NCI-H2196 (cell line): Measurements from ENCODE around the gene USP6NL.
"Not testable (repeated sequence)": the region's sequence is repeated elsewhere in the genome, so short reads cannot be mapped to it uniquely, and the experiment has no call there.

Experiments used
- DNase-seq: peaks from one replicate; lab custom pipeline; 2025; ENCODE audit not compliant: unreplicated experiment; lab: John Stamatoyannopoulos, UW

The USP6NL gene

DNA sequence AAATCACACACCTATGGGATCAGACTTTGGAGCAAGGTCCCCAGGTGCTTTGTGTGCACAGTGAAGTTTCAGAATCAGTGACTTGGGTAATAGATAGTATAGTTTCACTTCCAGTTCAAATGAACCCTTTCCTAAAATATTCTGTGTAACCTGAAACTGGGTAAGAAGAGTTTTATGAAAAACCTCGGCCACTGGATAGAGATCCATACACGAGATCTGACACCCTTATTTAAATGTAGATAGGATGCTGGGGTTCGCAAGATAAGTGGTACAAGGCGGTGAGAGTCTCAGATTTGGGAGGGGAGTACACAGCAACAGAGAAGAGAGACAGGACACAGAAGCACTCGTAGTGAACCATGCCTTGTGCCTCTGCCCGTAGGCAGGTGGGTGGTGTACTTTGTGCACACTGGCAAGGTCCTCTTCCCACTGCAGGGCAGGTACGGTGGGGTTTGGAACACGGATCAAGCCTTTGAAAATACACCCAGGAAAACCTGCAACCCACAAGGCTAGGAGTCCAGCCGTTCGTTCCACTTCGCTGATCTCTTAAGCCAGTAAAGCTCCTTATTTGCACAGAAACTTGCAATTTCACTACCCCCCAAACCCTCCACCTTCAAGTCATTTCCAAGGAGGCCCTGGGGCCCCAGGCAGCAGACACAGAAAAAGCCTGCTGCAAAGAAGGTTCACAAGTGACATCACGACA, 162.8 kb downstream of the USP6NL start:
- DNase-seq: no peak

DNA sequence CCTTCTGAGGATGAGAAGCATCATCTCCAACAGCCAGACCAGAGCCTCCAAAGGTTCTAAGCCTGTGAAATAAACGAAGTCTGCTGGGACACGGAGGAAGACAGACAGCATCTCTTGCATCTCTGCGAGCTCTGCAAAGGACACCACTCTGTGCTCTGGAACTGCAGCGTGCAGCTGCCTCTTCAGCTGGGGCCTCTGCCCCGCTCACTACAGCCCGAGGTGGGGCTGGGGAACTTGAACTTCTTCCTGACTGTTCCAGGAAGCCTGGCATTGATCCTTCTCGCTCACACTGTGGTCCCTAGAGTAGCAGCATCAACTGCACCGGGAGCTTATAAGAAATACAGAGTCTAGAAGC, 163.3 kb downstream of the USP6NL start:
- no peak for DNase-seq

DNA sequence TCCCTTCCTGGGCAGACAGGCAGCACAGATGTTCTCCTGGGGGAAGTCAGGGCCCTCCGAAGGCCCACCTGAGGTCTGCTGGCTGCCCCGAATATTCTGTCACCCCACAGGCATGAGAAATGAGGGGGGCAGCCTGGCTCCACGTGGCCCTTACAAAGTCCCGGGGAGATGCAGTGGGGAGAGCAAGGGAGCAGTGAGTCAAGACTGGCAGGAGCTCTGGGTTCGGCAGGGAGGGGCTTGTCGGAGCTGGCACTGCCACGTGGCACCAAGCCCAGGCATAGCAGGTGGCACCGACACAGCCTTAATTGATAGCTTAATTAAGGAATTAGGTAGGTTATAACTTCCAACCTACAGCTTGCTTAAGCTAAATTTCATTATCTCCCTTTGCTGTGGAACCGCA, 163.9 kb downstream of the USP6NL start:
- DNase-seq: no peak

DNA sequence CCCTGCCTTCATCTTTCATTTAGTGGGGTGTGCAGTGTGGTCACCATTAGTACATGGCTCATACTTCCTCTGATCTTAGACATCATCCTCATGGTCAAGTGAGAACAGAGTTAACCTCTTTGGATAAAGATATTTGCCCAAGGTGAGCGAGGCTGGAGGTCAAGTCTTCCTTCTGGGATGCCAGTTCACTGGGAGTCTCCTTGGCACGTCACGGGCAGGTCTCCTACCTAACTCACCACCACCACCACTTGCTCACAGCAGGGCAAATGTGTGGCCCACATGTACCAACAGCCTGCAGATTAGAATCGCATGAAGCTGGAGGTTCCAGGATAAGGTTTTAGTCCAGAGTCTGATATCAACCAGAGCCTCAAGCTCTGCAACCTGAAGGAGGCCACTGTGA, 164.6 kb downstream of the USP6NL start:
- DNase-seq: no peak

DNA sequence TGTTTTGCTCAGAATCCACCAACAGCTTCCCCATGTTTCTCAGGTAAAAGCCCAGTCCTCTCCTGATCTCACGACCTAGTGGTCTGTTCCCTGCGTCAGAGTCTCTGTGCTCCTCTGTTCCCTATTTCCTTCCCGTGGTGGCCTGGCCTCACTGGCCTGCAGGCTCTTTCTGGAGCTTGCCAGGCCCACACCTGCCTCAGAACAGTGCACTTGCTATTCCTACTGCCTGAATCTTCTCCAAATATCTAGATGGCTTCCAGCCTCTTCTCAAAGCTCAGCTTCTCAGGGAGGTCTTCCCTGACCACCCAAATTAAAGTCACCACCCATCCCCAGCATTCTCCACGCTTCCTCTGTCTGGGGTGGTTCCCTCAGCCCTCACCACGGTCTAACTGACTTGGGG, 165.3 kb downstream of the USP6NL start:
- no peak for DNase-seq

DNA sequence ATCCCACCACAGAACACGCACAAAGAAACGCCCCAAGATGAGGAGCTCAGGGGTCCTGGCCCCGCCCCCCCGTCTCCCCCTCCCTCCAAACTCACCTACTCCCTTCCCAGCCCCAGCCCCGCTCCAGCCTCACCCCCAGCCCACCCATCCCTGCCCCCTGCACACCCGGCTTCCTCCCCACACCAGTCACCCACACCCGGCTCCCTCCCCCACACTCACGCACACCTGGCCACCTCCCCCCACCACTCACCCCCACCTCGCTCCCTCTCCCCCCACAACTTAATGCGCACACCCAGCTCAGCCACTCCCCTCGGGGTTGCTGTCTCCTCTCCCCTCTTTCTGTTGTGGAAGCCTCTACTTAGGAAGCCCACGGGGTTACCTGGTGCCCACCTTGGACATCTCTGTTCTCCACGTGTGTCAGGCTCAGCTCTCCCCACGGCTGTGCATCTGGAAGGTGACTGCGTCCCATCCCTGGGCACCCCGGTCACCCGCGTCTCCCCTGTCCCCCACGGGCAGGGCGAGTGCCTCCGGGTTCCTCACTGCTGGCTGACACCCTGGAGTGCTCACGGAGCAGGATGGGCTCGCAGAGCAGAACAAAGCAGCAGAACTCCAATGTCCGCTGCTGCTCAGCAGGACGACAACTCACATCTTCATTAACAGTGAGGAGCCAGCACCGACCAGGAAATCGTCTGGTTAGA, 166.8 kb downstream of the USP6NL start:
- DNase-seq: no peak

DNA sequence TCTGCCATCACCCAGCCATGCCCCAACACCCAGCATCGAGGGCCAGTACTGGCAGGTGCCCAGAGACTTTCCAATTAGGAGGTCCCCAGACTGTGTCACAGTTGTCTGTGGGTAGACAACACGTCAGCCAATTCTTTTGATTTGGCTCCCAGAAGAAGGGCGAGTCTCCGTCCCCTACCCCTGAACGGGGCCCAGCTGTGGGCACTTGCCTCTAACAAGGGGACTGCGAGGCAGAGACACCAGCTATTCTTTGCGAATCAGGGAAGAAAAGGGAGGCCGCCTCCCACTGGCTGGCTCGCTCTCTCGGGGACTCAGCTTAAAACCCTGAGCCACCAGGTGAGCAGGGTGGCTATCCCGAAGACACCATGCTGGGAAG, 167.3 kb downstream of the USP6NL start:
- no peak for DNase-seq

DNA sequence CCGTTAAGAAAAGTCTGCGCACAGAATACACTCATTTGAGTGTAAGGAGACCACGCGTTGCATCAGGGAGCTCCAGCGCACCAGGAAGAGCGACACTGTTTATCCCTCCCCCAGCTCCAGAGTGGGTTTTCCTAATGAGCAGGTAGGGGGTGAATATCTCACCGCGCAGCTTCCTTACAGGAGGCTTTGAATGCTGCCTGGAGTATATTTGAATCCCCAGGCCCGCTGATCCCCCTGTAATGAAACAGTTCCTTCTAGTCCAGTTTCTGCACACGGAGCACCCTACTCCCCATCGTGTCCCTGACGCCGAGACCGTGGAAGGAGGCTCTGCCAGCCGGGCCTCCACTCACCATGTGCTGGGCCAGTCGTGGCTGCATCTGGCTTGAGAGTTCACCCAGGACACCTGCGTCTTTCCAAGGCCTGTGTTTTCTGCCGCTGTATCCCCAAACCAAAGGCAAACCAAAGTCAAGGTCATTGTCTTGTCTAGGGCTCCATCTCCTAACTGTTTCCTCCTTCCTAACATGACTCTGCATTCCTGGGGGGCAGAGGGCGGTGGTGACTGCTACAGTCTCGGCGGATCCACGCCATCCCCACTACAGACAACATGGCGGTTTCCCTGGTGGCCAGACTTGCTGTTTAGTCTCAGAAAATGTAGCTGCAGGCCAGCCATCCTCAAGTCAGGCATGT, 167.8 kb downstream of the USP6NL start:
- no peak for DNase-seq

DNA sequence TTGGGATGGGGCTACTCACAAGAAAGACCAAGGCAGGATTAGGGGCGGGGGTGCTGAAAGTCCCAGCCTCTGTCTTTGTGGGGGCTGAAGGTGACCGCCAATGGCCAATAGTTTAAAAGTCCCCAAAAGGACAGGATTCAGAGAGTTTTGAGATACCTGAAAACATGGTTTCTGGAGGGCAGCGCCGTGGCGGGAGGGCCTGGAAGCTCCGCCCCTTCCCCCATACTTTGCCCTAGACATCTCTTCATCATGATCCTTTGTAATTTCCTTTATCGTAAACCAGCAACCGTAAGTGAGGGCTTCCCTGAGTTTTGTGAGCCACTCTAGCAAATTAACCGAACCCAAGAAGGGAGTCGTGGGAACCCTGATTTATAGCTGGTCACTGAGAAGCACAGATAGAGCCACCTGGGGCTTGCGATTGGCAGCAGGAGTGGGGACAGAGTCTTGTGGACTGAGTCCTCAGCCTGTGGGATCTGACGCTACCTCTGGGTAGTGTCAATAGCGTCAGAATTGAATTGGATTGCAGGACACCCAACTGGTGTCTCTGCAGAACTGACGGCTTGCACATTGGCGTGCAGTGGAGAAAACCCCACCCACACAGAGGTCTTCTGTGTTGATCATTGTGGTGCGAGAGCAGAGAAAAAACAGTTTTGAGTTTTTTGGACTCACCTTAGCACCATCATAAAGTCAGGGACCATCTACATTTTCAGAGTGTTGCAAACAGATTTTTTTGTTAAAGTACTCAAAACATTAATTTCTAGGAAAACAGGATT, 169.3 kb downstream of the USP6NL start:
- DNase-seq: no peak

DNA sequence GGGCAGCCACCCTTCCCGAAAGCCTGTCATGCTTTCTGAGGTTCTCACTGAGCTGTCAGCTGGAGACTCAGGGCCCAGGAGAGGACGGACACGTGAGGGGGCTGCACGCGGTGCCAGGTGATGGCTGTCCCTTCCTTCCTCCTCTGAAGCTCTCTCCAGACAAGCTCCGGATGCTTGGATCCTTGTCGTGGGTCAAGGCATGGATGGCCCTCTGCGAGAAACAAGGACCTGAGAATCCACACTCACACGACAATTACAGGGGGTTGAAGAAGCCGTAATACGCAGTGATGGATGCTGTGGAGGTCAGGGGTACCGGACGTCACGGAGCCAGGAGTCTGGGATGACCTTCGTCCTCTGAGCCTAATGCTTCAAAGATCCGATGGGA, 170.3 kb downstream of the USP6NL start:
- no peak for DNase-seq

DNA sequence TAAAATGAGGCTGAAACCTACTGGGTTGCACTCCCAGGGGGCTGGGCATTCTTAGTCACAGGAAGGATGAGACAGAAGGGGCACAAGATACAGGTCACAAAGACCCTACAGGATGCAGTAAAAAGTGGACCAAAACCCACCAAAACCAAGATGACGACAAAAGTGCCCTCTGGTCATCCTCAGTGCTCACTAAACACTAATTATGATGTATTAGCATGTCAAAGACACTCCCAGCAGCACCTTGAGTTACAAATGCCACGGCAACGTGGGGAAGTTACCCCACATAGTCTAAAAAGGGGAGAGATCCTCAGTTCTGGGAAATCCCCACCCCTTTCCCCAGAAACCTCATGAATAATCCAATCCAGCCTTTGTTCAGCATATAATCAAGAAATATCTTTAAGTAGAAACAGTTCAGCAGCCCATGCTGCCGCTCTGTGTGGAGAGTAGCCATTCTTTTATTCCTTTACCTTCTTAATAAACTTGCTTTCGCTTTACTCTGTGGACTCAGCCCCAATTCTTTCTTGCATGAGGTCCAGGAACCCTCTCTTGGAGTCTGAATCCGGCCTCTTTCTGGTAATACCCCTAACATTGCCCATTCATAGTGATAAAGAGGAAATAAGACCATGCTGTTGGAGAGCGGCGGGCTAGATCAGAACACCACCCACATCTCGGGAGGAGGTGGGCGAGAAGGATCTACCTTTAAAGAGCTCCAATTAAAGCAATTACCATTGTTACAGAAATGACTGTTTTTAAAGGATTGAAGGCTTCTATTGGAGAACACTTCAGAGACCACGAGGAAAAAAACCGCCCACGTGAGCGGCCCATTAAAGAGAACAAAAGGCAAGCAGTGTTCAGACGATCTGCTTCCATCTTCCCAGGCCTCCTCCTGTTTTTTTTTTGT, 170.9 kb downstream of the USP6NL start:
- DNase-seq: no peak

DNA sequence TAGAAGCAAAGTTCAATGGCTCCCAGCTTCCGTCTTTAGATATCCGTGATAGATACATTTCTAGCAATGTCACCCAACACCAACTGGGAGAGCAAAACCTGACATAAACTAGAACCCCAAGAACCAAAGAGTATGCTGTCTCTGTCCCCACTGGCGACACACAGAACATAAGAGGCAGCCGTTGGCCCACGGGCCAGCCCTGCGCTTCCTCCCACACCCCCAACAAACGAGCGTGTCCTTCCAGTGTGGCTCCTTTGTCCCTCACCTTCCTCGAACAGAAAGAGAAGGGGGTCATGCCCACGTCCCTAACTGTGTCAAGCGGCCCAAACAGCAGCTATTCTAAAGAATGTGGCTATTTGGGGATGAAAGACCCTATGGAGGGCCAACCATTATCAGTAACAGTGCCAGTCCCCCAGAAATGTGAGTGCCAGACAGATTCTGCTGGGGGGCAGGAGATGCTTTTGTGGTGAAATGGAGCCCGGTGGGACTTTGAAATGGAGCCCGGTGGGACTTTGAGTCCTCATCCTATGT, 171.9 kb downstream of the USP6NL start:
- no peak for DNase-seq

DNA sequence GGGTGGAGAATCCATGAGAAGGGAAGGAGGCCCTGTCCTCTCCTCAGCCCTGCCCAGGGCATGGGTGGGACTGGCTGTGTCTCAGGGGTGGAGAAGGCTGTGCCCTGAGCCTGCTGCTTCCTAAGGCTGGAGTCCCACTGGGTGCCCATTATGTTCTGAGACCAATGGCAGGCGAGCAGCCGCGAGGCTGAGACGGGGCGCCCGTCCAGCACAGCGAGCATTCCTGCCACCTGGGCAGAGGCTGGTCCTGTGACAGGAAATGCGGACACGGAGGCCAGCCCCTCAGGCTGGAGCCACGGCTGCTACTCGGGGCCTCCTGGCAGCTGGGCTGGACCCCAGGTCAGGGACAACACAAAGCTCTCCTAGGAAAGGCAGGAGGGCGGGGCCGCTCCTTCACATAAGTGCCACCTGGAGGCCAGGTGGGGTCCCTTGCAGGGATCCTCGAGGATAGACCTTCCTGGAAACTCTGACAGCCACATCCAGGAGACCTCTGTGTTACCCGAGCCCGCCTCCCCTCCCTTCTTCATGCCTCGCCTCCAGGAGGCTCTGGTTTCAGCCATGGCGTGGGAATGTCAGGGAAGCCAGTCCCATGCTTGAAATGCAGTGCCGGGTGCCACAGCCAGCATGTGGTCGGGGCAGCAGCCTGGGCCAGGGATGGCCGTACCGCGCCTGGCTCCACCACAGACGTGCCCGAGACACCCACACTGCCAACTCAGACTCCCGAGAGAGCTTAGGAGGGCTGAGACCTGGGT, 173.9 kb downstream of the USP6NL start:
- DNase-seq: no peak

DNA sequence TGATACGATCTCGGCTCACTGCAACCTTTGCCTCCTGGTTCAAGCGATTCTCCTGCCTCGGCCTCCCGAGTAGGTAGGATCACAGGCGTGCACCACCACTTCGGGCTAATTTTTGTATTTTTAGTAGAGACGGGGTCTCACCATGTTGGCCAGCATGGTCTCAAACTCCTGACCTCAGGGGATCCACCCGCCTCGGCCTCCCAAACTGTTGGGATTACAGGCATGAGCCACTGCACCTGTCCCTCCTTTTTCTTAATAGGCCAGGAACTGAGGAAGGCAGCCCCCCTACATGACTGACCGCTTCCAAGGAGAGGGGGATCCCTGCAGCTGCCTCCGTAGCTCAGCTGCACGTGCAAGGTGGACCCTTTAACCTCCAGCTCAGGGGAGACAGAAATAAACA, 175.0 kb downstream of the USP6NL start:
- DNase-seq: not testable (repeated sequence)

DNA sequence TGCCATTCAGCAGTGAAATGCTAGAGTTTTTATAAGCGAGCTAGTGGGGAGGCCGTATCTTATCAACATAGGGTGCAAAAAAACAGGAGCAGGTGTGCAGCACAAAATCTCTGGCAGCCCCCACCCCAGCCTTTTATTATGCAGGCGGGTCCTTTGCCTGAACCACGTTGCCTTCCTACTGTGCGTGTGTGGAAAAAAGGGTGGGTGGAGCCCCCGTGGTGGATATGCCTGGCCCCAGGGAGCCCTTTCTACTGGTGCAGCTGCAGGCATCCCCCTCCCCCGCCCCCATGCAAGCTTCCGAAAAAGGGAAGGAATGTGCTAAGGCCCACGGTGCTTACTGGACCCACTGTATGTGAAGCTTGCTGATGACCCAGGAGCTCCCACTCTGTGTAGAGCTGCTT, 175.9 kb downstream of the USP6NL start:
- no peak for DNase-seq

DNA sequence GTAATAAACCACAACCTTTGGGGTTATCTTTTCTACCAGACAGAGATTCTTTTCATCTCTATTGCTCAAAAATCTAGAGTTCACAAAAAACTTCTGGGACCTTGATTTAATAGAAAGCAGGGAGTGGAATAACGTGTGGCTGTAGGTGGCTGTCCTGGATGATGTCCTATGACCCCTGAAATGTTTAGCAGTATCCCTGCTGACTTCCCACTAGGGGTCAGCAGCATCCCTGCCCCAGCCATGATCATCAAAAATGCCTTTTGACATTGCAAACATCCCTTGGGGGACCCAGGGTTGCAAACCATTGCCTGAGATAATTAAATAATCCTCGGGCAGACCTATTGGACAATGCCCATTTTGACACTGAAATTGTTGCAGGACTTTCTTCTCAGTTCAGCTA, 177.1 kb downstream of the USP6NL start:
- DNase-seq: no peak

DNA sequence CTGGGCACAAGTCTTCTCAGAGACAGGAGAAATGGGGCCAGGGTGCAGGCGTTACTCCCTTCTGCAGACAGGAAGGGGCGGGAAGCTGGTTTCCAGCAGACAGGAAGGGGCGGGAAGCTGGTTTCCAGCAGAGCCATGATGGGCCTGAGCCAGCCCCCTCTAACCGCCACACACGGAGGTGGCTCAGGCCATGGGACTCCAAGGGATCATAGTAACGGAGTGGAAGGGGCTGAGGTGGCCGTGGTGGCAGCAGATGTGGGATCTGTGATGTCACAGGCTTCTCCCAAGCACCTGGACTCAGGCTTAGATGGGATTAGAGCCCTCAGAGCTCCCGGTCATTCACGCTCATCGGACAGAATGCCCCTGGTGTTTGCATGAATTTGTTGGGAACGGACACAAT, 177.8 kb downstream of the USP6NL start:
- no peak for DNase-seq

DNA sequence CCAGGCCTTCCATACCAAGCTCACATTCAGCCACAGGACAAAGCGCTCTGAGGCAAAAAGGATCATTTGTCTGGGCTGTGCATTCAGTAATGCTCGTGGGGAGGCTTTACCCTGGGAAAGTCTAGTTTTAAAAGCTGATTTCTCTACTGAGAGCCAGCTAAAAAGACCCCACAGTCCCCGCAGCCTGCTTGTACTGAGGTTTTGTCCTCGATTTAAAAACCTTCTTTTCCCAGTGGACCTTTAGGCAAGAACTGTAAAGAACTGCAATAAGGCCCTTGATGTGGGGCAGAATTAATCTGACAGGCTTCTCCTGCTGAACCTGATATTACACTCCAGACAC, 180.3 kb downstream of the USP6NL start:
- DNase-seq: no peak

DNA sequence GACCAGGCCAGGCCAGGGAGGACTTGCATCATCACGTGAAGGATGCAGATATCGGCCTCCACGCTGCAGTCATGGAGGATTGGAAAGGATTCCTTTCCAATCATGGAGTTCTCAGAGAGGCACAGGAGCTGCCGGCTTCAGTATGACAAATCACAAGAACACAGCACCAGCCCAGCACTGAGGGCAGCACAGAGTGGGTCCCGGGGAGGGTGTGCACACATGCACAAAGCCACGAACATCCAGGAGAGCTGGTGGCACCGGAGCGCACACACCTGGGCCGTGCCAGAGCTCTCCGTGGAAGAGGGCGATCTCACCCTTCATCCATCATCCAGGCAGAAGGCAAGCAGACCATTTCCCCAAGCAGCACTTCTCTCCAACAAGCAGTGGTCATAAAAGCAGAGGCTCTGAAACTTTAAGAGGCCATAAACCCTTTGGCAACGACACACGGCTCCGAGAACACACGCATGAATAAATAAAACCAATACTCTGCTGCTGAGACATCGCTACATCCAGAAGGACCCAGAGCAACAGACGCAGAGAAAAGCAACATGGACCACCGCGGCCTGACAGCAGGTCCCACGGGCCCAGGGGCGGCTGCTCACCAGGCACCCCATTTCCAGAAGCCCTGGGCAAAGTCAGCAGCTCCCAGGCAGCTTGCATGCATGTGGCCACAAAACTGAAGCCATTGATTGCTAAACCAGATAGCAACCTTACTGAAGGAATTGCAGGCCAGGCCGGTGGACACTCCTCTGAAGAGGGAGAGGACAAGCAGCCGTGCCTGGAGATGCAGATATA, 180.8 kb downstream of the USP6NL start:
- DNase-seq: no peak
